GM18520 (cell line): ENCODE data around the gene KDM2A.

Source experiments
- ATAC-seq: cut with Tn5 transposase; IDR thresholded peaks from one replicate; pipeline ENCODE4 v1.9.1; 2021; ENCODE audit not compliant: unreplicated experiment

The KDM2A gene

DNA sequence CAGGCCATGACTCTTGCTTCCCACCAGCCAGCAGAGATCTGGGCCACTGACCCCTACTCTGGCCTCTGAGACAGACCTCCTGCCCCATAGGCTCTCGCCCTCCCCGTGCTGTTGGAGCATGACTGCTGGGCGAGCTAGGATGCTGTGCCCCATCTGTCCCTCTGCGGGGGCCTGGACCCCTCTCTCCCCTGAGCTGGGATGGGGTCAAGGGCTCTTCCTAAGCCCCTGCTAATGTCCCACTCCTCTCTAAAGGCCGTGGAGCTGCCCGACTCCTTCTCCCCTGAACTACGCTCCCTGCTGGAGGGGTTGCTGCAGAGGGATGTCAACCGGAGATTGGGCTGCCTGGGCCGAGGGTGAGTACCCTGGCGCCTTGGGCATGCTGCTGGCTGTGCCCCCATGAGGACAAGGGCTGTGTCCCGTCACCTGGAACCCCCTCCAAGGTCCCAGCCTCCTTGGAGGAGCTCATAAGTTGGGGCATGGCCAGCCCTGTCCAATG lies 163.9 kb downstream of the KDM2A start:
- ATAC-seq = no peak

- no peak for ATAC-seq
Measured at GRCh38 chr11:67283481-67283963, 164.5 kb downstream of the KDM2A start.

- no peak for ATAC-seq
Measured at GRCh38 chr11:67284811-67285540, 165.9 kb downstream of the KDM2A start.

DNA sequence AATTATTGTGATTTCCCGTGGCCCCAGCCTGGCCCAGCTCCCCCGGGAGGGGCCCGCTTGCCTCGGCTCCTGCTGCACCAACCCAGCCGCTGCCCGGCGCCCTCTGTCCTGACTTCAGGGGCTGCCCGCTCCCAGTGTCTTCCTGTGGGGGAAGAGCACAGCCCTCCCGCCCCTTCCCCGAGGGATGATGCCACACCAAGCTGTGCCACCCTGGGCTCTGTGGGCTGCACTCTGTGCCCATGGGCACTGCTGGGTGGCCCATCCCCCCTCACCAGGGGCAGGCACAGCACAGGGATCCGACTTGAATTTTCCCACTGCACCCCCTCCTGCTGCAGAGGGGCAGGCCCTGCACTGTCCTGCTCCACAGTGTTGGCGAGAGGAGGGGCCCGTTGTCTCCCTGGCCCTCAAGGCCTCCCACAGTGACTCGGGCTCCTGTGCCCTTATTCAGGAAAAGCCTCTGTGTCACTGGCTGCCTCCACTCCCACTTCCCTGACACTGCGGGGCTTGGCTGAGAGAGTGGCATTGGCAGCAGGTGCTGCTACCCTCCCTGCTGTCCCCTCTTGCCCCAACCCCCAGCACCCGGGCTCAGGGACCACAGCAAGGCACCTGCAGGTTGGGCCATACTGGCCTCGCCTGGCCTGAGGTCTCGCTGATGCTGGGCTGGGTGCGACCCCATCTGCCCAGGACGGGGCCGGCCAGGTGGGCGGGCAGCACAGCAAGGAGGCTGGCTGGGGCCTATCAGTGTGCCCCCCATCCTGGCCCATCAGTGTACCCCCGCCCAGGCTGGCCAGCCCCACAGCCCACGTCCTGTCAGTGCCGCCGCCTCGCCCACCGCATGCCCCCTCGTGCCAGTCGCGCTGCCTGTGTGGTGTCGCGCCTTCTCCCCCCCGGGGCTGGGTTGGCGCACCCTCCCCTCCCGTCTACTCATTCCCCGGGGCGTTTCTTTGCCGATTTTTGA lies 166.8 kb downstream of the KDM2A start:
- ATAC-seq = no peak

DNA sequence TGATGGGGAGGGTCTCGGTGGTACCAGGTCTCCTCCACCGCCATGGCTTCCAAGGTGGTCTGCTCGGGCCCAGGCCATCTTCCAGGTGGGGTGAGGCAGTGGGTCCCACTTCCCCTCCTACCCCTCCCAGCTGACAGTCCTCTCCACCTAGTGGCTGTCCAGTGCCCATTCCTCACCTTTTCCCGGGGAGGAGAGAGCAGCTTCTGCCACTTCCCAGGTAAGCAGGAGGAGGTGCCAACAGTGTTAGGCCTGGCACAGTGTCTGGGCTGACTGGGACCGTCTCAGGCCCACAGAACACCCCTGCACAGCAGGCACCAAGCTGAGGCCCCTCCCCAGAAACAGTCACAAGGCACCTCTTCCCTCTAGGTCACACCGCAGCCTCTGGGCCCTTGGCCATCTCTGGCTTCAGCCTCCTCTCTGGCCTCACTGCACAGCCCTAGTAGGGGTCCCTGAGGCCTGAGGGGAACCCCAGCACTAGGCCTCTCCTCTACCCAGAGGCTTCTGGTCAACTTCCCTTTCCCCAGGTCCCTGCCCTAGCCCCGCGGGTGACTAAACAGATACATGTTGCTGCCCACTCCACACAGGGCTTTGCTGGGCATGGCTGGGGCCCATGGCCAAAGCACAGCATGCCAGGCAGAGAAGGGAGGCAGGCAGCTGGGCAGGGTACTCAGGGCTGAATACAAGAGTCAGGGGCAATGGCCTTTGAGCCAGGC lies 167.7 kb downstream of the KDM2A start:
- ATAC-seq = no peak

GRCh38 chr11:67287355-67288197 lies 168.5 kb downstream of the KDM2A start:
- ATAC-seq = no peak

DNA sequence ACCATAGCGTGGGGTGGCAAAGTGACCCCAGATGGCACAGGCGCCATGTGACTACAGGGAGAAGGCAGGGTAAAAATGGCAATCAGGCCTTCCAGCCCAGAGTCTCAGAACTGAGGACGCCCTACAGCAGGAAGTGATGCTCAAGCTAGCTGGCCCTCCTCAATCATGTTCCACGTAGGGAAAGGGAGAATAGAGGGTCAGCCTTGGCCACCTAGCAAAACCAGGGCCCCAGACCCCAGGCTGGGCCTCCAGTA lies 169.1 kb downstream of the KDM2A start:
- no peak for ATAC-seq

DNA sequence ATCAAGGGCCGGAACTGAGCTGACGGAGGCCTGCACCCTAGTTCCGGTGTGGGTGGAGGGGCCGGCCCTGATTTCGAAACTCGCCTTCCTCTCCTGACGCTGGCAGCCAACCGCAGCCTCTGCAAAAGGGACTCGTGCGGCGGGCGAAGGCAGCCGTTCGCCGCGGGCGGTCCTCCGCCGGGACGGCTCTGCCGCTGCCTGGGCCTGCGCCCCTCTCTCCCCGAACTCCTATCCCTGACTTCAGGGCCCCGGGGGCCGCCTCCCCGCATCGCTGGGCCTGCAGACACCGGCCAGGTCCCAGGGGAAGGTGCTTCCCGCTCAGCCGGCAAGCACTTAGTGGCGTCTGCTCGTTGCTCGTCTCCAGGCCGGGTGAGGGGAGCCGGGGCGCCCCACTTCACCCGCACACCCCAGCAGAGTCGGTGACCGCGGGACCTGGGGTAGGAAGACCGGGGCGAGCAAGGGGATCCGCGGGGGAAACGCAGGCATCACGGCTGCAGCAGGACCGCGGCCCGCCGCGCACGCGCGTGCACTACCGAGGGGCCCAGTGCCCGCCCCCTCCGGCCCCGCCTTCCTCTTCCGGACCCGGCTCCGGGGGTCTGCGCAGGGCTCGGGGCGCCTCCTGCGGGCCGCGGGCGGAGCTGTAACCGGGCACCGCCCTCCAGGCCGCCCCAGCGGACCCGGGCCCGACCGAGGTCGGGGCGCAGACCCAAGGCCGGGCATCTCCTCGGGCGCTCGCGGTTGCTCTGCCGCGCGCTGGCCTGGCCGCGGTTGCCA lies 169.6 kb downstream of the KDM2A start:
- ATAC-seq = peak; percentile 49

DNA sequence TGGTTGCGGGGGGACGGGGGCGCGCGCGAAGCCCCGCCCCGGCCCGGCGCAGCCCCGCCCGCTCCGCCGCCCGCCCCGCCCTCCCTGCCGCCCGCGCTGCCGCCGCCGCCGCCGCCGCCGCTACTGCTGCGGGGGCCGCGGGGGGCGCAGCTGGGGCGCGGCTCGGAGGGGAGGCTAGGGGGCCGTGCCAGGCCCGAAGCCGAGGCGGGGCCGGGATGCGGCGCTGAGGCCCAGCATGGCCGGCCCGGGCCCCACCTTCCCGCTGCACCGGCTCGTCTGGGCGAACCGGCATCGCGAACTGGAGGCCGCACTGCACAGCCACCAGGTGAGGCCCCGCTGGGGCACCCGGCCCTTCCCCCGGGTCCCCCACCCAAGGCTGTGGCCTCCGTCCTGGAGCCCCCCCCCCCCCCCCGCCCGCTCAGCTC lies 170.2 kb downstream of the KDM2A start, which contains the start of gene ANKRD13D:
Gene ANKRD13D (plus strand): TSS at position 78 of the 425 bp plus-strand sequence. CDS start 158 bp downstream, at position 236.
- ATAC-seq = no peak

DNA sequence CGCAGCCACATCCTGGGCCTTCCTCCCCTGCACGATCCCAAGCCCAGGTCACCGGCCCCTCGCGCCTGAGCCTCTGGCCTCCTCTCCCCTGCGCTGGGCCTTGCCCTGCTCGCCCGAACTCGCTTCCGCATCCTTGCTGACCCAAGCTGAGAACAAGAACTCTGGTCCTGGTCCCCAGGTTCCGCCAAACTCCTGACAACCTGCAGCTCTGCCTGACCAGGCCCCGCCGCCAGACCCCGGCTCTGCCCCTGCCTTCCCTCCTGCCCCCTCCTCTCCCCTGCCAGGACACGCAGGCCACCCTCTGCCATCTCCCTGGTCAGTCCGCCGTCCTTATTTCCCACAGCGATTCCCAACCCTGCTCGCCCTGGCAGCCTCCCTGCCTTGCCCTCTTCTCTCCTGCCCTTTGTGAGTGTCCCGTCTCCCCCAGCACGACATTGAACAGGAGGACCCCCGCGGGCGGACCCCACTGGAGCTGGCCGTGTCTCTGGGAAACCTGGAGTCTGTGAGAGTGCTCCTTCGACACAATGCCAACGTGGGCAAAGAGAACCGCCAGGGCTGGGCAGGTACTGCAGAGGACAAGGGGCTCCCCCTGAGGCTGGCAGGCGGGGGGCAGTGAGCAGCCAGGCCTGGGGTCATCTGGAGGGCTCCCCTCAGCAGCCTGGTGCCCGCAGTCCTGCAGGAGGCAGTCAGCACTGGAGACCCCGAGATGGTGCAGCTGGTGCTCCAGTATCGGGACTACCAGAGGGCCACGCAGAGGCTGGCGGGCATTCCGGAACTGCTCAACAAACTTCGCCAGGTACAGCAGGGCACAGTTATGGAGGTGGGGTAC lies 170.8 kb downstream of the KDM2A start:
- no peak for ATAC-seq

DNA sequence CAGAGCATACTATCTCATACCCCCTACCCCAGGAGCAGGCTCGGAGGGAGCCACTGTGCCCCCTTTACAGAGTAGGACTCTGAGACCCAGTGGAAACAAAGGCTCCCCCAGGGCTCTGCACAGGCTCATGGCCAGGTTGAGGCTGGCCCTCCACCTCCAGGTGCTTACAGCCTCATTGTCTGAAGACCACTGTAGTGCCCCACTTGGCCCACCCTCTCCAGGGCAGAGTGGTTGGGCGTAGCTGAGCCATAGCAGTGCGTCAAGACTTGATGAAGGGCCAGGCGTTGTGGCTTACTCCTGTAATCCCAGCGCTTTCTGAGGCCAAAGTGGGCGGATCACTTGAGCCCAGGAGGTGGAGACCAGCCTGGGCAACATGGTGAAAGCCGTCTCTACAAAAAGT lies 171.7 kb downstream of the KDM2A start:
- no peak for ATAC-seq

DNA sequence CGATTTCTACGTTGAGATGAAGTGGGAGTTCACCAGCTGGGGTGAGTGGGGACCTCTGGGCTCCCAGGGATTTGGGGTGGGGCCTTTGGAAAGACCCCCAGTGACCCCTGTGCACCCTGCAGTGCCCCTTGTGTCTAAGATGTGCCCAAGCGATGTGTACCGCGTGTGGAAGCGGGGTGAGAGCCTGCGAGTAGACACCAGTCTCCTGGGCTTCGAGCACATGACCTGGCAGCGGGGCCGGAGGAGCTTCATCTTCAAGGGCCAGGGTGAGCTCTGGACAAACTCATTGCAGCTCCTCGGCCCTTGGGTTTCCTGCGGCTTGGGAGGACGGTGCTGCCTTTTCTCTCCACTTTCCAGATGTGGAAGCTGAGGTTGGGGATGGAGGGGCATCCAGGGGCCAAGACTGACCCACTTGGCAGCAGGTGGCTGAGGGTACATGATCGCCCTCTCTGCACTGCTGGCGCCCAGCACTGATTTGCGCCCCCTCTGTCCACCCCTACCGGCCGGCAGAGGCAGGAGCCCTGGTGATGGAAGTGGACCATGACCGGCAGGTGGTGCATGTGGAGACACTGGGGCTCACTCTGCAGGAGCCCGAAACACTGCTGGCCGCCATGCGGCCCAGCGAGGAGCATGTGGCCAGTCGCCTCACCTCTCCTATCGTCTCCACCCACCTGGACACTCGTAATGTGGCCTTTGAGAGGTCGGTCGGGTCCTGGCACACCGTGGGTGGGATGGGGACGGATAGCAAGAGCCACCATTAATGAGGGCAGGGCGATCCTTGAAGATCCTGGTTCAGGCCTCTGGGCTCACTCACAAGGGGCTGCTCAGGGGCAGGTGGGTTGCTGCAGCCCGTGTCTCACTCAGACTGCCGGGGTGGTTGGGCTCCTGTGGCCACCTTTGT lies 172.7 kb downstream of the KDM2A start:
- no peak for ATAC-seq

- ATAC-seq = no peak
Measured at GRCh38 chr11:67292671-67293070, 173.6 kb downstream of the KDM2A start.

- no peak for ATAC-seq
Measured at GRCh38 chr11:67293090-67293489, 174.0 kb downstream of the KDM2A start.

DNA sequence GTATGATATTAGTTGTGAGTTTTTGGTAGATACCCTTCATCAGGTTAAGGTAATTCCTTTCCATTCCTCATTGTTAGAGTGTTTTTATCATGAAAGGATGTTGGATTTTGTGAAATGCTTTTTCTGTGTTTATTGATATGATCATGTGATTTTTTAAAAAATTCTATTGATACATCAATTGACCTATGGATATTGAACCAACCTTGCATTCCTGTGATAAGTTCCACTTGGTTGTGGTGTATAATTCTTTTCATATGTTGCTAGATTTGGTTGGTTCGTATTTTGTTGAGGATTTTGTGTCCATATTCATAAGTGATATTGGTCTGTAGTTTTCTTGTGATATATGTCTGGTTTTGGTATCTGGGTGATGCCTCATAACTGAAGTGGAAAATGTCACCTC lies 176.8 kb downstream of the KDM2A start:
- no peak for ATAC-seq

- ATAC-seq = no peak
Measured at GRCh38 chr11:67298786-67299185, 179.7 kb downstream of the KDM2A start.

DNA sequence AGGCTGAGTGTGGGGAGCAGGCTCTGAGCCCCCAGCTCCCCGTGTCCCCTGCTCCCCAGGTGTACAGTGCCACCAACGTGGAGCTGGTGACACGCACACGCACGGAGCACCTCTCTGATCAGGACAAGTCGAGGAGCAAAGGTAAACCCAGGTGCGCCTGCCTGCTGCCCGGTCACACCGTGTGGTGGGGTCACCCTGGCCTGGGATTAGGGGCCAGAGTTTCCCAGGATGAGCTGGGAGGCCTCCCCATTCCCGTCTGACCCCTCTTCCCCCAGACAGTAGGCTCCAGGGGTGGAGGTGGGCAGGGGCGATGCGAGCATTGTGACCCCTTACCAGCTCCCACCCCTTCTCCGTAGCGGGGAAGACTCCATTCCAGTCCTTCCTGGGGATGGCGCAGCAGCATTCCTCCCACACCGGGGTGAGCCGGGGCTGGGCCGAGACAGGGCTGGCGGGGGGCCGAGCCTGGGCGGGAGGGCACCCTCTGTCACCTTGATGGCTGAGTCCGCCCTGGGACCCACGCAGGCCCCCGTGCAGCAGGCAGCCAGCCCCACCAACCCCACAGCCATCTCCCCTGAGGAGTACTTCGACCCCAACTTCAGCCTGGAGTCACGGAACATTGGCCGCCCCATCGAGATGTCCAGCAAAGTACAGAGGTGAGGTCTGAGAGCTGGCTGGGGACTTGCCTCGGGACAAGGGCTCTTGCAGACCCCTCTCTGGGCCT lies 180.6 kb downstream of the KDM2A start:
- no peak for ATAC-seq
